HepG2 (cell line): Measurements from ENCODE around the gene C9orf43. TPM values are rescaled to one million over a fixed set of nuclear protein-coding genes. Genes with fewer than 3 reads are reported as not detected.

ENCODE experiments used
- HES4 ChIP-seq: sonication (generic); formaldehyde crosslinking; IDR thresholded peaks from 2 replicates; pipeline ENCODE4 v1.9.0; 2021; ENCODE audit warnings: mild to moderate bottlenecking, missing genetic modification reagents, borderline replicate concordance
- IKZF4 ChIP-seq: sonication (generic); formaldehyde crosslinking; IDR thresholded peaks from 2 replicates; pipeline ENCODE4 v1.5.1; 2020; ENCODE audit warnings: borderline replicate concordance, mild to moderate bottlenecking, low read depth, missing genetic modification reagents; ENCODE audit errors: not compliant biosample characterization
- JUNB ChIP-seq: sonication (generic); formaldehyde crosslinking; IDR thresholded peaks from 2 replicates; pipeline ENCODE4 v1.8.0; 2022; ENCODE audit warnings: missing genetic modification reagents, mild to moderate bottlenecking, borderline replicate concordance
- KLF16 ChIP-seq, 2 experiments: sonication (generic) in 1 of 2; formaldehyde crosslinking in 1 of 2; IDR thresholded peaks; 2 replicates each; pipeline versions ENCODE4 v1.6.1 to v1.8.0; 2016 to 2023; ENCODE audit warnings: missing genetic modification reagents in 2 of 2, missing compliant biosample characterization in 1 of 2
- PAXIP1 ChIP-seq: sonication (generic); formaldehyde crosslinking; conservative IDR thresholded peaks from 2 replicates; pipeline ENCODE4 v1.4.0; 2020; ENCODE audit warnings: mild to moderate bottlenecking, missing genetic modification reagents, moderate library complexity
- POLR2A ChIP-seq, 2 experiments: IDR thresholded peaks; 2 replicates each; pipeline ENCODE4 v1.6.1; 2011; ENCODE audit warnings: low read depth in 2 of 2, low read length in 2 of 2, mild to moderate bottlenecking in 1 of 2, moderate library complexity in 1 of 2; ENCODE audit not compliant: insufficient read depth in 1 of 2
- SMAD9 ChIP-seq: sonication (generic); formaldehyde crosslinking; IDR thresholded peaks from 2 replicates; pipeline ENCODE4 v1.5.1; 2020; ENCODE audit warnings: mild to moderate bottlenecking, missing genetic modification reagents
- SP4 ChIP-seq: sonication (generic); formaldehyde crosslinking; IDR thresholded peaks from 2 replicates; pipeline ENCODE4 v1.8.1; 2023; ENCODE audit warnings: mild to moderate bottlenecking, missing genetic modification reagents
- TARDBP ChIP-seq: sonication (generic); formaldehyde crosslinking; IDR thresholded peaks from 2 replicates; pipeline ENCODE4 v1.8.0; 2022; ENCODE audit warnings: mild to moderate bottlenecking, missing genetic modification reagents
- TMF1 ChIP-seq: sonication (generic); formaldehyde crosslinking; IDR thresholded peaks from 2 replicates; pipeline ENCODE4 v1.8.1; 2022; ENCODE audit warnings: low read depth, missing genetic modification reagents
- TOE1 ChIP-seq: sonication (generic); formaldehyde crosslinking; IDR thresholded peaks from 2 replicates; pipeline ENCODE4 v1.4.0; 2020; ENCODE audit warnings: mild to moderate bottlenecking, missing genetic modification reagents
- YEATS4 ChIP-seq: sonication (generic); formaldehyde crosslinking; IDR thresholded peaks from 2 replicates; pipeline ENCODE4 v1.4.0; 2020; ENCODE audit warnings: missing genetic modification reagents, borderline replicate concordance
- ZFY ChIP-seq: sonication (generic); formaldehyde crosslinking; IDR thresholded peaks from 2 replicates; pipeline ENCODE4 v1.4.0; 2020; ENCODE audit warnings: missing genetic modification reagents
- ZNF263 ChIP-seq: sonication (generic); formaldehyde crosslinking; IDR thresholded peaks from 2 replicates; pipeline ENCODE4 v1.4.0; 2020; ENCODE audit warnings: missing genetic modification reagents
- ZNF564 ChIP-seq: sonication (generic); formaldehyde crosslinking; IDR thresholded peaks from 2 replicates; pipeline ENCODE4 v1.8.1; 2023; ENCODE audit warnings: mild to moderate bottlenecking, missing genetic modification reagents
- ZNF674 ChIP-seq: sonication (generic); formaldehyde crosslinking; IDR thresholded peaks from 2 replicates; pipeline ENCODE4 v1.5.0; 2020; ENCODE audit warnings: low read depth, mild to moderate bottlenecking, missing genetic modification reagents
- ZSCAN9 ChIP-seq: IDR thresholded peaks from 2 replicates; pipeline ENCODE4 v1.6.1; 2016; ENCODE audit warnings: borderline replicate concordance
- polyA plus RNA-seq, 8 experiments: library from polyadenylated mRNA; depleted of rRNA in 3 of 8; stranded (reverse) in 7 of 8; unstranded in 1 of 8; fragments of >200 nt; fragmentation: Illumina TruSeq in 4 of 8; extraction: Trizol in 4 of 8; gene quantifications; 2 replicates each; pipeline versions ENCODE4 v1.2.1 to v1.2.3, GENCODE V29; 2011 to 2016; ENCODE audit warnings: low read depth in 4 of 8, missing spikeins in 1 of 8, mixed read lengths in 1 of 8; ENCODE audit not compliant: insufficient read depth in 1 of 8
- total RNA-seq, 5 experiments: library from RNA; depleted of rRNA; stranded (reverse); fragments of >200 nt; fragmentation: Illumina TruSeq; extraction: Trizol; gene quantifications; 2 replicates each; pipeline ENCODE4 v1.2.3, GENCODE V29; 2016; ENCODE audit warnings: low read depth in 1 of 5
- TF ChIP-seq, protein P1 (sequence below): sonication (generic); formaldehyde crosslinking; IDR thresholded peaks from 2 replicates; pipeline ENCODE4 v1.8.0; 2022; ENCODE audit warnings: mild to moderate bottlenecking, missing genetic modification reagents, moderate library complexity
- TF ChIP-seq, protein P2 (sequence below): sonication (generic); formaldehyde crosslinking; IDR thresholded peaks from 2 replicates; pipeline ENCODE4 v1.5.0; 2020; ENCODE audit warnings: missing genetic modification reagents
- TF ChIP-seq, protein P3 (sequence below): sonication (generic); formaldehyde crosslinking; IDR thresholded peaks from 2 replicates; pipeline ENCODE4 v1.8.0; 2022; ENCODE audit warnings: missing genetic modification reagents, mild to moderate bottlenecking, inconsistent platforms, borderline replicate concordance
- TF ChIP-seq, protein P4 (sequence below): IDR thresholded peaks from 2 replicates; pipeline ENCODE4 v1.6.1; 2018; ENCODE audit warnings: missing genetic modification reagents

The C9orf43 gene
- total and polyA plus RNA-seq, 2 of the 13 experiments (the other 11 are each of a cell fraction or from before 2014, with no cell fraction given), result 0.24 to 0.31 TPM

GRCh38 chr9:113376634-113377567, 33.6 kb upstream of the C9orf43 start, which contains the start of gene HDHD3 (continued):
- TF ChIP-seq POLR2A (IDR thresholded peaks at IDR 0.05; ENCODE audit: insufficient read depth in 1 of 2, low read depth in 2 of 2, low read length in 2 of 2) (peak; percentile 70 to 89), HES4 (peak; percentile 69), KLF16 (CRISPR knock-in tag; IDR thresholded peaks at IDR 0.05) (peak; percentile 46 to 60; a peak in 1 of 4 replicates), ZNF263 (CRISPR knock-in tag) (no peak), YEATS4 (CRISPR knock-in tag) (peak; percentile 55; the same call in 1 of the 2 replicates), ZNF564 (no peak), ZNF674 (CRISPR knock-in tag) (no peak), ZFY (CRISPR knock-in tag) (peak; percentile 88), TARDBP (CRISPR knock-in tag) (no peak), TMF1 (CRISPR knock-in tag) (no peak), JUNB (CRISPR knock-in tag) (peak; percentile 53), SP4 (peak; percentile 73), PAXIP1 (CRISPR knock-in tag) (peak; percentile 63), SMAD9 (CRISPR knock-in tag) (0 out of 2 replicates have a peak, but pooled peaks have one; percentile 34), ZSCAN9 (CRISPR knock-in tag) (peak; percentile 51; the same call in 1 of the 2 replicates), IKZF4 (no peak), TOE1 (CRISPR knock-in tag) (no peak)
- TF ChIP-seq, protein P1, sequence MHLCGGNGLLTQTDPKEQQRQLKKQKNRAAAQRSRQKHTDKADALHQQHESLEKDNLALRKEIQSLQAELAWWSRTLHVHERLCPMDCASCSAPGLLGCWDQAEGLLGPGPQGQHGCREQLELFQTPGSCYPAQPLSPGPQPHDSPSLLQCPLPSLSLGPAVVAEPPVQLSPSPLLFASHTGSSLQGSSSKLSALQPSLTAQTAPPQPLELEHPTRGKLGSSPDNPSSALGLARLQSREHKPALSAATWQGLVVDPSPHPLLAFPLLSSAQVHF (CRISPR knock-in tag), result peak; percentile 20; the same call in 1 of the 2 replicates
- TF ChIP-seq, protein P2, sequence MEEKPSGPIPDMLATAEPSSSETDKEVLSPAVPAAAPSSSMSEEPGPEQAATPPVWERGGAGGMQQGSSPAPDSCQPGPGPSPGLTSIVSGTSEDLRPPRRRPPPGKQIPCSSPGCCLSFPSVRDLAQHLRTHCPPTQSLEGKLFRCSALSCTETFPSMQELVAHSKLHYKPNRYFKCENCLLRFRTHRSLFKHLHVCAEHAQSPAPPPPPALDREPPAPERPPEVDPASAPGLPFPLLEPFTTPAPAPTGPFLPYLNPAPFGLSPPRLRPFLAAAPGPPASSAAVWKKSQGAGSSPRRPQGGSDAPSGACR (CRISPR knock-in tag), result peak; percentile 59; the same call in 1 of the 2 replicates
- TF ChIP-seq, protein P3, sequence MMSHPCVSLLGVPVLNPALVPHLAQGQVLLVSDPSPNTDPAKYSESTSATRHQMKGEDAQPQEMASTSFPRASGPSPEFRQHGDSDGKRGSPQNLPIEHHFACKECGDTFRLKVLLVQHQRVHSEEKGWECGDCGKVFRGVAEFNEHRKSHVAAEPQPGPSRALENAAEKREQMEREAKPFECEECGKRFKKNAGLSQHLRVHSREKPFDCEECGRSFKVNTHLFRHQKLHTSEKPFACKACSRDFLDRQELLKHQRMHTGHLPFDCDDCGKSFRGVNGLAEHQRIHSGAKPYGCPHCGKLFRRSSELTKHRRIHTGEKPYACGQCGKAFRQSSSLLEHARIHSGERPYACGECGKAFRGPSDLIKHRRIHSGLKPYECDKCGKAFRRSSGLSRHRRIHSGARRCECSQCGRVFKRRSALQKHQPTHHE, result peak; percentile 81
- TF ChIP-seq, protein P4, sequence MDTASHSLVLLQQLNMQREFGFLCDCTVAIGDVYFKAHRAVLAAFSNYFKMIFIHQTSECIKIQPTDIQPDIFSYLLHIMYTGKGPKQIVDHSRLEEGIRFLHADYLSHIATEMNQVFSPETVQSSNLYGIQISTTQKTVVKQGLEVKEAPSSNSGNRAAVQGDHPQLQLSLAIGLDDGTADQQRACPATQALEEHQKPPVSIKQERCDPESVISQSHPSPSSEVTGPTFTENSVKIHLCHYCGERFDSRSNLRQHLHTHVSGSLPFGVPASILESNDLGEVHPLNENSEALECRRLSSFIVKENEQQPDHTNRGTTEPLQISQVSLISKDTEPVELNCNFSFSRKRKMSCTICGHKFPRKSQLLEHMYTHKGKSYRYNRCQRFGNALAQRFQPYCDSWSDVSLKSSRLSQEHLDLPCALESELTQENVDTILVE (CRISPR knock-in tag), result peak; percentile 43; the same call in 1 of the 2 replicates
